GM19397 (cell line): ENCODE measurements around the gene ACAN.

Experiments
- ATAC-seq: cut with Tn5 transposase; IDR thresholded peaks from one replicate; pipeline ENCODE4 v1.9.1; 2021; ENCODE audit warnings: mild to moderate bottlenecking, moderate library complexity; ENCODE audit not compliant: unreplicated experiment

ACAN gene

GRCh38 chr15:88874275-88874674 is 71.0 kb downstream of the ACAN start:
- no peak for ATAC-seq

DNA sequence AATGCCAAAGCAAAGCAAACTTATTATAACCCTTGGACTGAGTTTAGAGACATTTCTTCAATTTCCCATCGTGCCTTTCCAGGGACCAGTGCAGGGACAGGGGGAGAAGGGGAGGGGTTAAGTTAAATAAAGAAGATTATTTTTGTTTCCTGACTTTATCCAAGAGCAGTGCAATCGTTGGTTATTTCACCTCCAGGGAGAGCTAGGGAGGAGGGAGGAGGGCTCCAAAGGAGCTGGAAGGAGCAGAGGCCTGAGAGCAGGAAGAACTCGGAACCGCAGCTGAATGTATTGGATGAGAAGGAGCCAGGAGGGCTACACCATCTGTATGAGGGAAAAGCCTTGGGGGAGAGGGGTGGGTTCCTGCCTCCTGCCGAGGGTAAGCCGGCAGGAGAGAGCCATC is 71.4 kb downstream of the ACAN start:
- no peak for ATAC-seq

DNA sequence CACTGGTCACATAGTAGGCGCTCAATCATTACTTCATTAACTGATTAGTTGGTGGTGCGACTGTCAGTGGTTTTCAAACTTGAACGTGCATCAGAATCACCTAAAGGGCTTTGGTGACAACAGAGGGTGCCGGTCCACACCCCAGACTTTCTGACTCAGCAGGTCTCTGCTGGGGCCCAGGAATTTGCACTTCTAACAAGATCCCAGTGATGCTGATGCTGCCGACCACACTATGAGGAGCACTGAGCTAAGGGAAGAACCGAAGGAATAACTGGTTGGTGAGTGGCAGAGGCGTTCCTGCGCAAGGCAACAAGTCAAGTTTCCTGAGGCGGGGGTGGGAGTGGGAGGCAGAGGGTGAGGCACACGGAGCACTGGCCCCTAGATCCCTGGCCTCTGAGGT is 73.3 kb downstream of the ACAN start:
- no peak for ATAC-seq

- no peak for ATAC-seq
These were observed 74.2 kb downstream of the ACAN start for GRCh38 chr15:88877415-88877814.

DNA sequence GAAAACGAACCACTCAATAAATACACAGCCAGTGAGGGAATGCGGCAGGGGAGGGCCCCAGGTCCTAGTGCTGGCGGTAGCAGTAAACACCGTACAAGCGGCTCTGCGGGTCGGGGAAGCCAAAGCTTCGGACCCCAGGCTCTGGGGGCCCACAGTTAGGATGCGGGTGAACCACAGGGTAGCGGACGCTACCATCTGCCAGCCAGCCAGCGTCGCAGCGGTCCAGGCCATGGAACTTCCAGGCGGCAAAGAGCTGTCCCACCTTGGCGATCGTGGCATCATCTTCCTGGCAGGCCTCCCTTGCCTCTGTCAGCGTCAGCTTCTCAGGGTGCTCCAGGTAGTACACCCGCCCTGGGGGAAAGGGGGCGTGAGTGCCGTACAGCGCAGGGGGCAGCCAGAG is 74.7 kb downstream of the ACAN start:
- no peak for ATAC-seq

DNA sequence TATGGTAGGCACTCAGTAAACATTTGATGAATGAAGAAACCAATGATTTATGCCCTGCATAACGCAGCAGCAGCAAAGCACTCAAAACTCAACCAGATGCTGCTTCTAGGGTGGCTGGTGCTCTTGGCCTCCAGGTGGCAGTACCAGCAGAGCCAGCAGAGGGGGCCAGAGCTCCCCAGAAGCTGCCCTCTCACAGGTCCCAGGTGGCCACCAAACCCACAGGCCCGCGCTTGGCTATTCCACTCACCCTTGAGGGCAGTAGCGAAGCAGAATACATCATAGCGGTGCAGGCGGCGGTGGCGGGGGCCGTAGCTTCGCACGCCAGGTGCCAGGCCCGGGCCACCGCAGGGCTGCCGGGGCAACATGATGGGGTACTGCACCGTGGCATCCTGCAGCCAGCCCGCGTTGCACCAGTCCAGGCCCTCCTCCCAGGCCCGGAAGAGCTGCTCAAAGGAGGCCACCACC is 75.5 kb downstream of the ACAN start:
- ATAC-seq, result no peak

- ATAC-seq, result no peak
These were observed 77.9 kb downstream of the ACAN start for GRCh38 chr15:88880944-88881740.

GRCh38 chr15:88881775-88882174 is 78.5 kb downstream of the ACAN start:
- ATAC-seq, result no peak

DNA sequence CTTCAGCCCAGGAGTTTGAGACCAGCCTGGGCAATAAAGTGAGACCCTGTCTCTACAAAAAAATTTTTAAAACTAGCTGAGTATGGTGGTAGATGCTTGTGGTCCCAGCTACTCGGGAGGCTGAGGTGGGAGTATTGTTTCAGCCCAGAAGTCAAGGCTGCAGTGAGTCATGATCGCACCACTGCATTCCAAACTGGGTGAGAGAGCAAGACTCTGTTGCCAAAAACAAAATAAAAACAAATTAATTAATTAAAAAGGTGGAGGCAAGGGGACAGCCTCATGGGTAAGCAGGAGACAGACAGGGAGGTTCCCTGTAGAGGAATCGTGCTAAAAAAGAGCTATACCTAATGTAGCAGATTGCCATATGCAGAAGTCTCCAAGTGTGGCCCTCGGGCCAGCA is 79.5 kb downstream of the ACAN start:
- ATAC-seq, result no peak

- ATAC-seq, result no peak
These were observed 83.9 kb downstream of the ACAN start for GRCh38 chr15:88887068-88887580.

DNA sequence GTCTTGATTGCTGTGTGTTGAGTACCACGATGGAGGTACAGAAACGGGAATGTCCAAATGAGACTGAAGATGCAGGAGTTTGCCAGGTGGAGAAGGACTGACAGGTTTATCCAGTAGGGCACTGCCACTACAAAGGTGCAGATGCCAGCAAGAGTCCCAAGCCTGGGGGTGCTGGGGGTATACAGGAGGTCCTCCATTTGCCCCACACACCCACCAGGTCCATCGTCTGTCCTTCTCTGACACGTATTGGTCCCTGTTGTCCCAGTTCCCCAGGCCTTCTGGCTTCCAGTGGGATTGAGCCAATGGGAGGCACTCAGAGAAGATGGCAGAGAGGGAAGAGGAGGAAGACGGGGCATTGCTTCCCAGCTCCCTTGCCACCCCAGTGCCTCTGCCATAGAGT is 85.5 kb downstream of the ACAN start:
- no peak for ATAC-seq

GRCh38 chr15:88890495-88890894 is 87.3 kb downstream of the ACAN start:
- no peak for ATAC-seq

DNA sequence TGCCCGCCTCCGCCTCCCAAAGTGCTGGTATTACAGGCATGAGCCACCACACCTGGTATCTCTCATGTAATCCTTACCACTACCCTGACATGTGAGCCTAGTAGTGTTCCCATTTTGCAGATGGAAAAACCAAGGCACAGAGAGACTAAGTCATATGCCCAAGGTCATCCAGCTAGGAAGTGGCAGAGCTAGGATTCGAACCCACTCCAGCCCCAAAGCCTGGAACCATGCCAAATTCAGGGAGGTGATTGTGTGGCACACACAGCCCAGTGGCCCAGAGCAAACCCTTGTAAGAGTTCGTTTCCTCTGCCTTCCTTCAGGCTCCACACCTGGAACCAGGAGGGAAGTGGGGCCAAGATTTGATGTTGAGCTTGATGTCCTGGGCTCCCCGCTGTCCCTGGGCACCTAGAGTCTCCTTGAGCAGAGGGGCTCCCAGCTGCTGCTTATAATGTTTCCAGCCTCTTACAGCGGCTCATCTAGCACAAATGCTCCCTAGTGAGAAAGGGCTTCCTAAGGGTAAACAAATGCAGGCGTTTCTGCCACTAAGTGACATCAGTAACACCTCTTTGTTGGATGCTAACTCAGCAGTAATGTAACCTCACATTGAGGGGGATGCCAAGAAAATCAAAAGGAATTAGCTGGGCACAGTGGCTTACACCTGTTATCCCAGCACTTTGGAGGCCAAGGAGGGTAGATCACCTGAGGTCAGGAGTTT is 88.5 kb downstream of the ACAN start:
- ATAC-seq, result no peak

DNA sequence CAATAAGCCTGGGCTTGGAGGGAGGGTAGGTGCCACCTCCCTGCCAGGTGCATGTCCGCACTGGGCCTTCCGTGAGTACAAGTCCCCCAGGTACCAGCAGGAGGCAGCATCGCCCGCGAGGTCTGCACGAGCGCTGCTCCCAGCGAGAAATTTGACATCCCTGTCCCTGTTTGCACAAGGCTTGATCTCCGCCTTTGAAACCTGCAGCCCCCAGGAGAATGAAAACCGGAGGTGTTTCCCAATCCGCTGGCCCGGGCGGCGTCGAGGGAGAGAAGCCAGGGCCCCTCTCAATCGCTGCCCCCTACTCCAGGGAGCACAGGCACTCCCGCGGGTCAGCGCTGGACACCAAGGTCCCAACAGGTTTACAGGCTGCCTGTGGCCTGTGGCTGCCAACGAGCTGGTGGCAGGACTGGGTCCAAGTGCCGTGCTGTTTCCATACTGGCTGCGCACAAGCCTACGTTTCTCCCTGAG is 91.1 kb downstream of the ACAN start:
- ATAC-seq, result no peak

- ATAC-seq, result no peak
These were observed 91.9 kb downstream of the ACAN start, which contains the start of gene HAPLN3 for GRCh38 chr15:88894819-88895767. TSS of gene HAPLN3 (minus strand) at chr15:88895544. CDS start at chr15:88887298, 8,246 bp downstream.

DNA sequence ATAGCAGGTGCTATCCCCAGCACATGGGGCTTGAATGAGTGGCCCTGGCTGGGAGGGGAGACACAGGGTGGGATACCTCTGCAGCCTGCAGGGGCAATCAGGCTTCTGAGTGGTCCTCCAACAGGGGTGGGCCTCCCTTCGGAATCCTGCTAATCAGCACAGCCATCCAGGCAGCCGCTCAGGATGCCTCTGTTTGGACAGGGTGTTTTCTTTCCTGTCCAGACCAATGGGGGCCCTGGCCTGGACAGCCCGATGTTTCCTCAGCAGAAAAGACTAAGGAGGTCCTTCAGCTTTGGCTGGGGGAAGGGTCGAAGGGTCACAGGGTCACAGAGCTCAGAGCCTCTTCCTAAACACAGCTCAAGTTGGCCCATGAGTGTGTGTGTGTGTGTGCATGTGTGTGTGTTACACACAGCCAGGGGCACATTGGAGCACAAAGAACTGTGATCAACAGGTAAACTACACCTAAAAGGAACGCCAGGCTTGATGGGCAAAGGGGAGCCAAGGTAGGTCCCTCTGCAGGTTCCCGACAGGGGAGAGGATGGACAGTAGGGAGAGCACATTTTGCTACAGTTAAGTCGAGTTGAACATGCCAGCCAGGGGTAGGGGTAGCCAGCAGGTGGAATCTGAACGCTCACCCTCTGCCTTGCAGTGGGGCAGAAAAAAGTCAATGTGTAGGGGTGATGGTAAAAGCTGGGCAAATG is 93.2 kb downstream of the ACAN start:
- no peak for ATAC-seq

DNA sequence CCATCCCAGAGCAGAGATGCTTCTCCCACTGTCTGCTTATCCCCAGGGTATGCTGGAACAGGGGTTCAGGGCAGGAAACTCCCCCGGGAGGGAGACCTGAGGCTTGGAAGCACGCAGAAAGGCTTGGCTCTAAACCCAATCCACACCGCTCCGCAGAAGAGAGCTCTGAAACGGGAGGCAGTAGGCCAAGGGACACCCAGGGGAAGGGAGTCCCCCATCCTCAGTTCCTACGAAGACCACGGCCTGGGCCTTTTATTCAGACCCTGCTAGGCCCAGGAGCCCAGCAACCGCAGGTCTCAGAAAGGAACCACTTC is 93.9 kb downstream of the ACAN start:
- no peak for ATAC-seq

DNA sequence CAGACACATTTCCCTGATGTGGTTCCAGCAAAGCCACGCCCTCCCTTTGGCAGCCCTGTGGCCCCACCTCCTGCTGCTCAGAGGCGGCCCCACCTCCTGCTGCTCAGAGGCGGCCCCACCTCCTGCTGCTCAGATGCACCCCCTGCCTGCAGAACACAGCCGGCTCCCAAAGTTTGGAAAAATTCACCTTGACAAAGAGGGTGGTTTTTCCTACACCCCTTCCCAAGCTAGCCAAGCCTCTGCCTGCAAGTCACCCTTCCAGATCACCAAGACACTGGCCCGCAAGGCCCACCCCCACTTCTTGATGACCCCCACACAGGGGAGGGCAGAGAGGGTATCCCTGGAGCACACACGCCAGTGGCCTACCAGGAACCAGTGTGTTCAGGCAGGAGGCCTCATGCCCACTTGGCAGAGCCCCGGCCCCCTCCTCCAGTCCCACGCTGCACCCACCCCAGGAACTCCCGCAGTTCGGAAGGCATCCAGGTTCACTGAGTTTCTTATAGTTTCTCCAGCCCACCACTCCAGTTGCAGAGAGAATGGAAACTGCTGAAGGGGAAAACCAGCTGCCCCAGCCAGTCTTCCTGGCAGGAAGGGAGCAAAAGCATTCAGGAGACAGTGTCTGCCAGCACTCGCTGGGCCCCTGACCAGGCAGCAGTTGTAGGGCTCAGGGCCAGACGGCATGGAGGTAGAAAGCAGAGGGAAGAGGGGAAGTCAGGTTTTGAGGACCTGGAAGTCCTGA is 94.4 kb downstream of the ACAN start:
- ATAC-seq, result peak; percentile 43

DNA sequence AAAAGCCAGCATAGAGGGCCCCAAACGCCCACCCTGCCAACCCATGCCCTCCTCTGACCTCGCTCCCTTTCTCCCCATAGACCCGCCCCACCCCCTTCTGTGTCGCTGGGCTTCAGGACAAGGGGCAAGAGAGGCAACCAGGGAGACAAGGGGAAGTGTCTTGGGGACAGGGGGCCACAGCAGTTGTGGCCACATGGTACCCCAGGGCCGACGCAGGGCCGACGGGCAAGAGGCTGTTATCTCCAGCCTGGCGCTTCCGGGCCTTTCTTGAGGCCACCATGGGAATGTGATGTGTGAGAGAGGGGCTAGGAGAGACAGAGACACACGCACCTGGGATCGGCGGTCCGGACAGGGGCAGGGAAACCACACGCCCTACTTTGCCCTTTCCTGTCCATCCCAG is 95.5 kb downstream of the ACAN start:
- ATAC-seq, result no peak

DNA sequence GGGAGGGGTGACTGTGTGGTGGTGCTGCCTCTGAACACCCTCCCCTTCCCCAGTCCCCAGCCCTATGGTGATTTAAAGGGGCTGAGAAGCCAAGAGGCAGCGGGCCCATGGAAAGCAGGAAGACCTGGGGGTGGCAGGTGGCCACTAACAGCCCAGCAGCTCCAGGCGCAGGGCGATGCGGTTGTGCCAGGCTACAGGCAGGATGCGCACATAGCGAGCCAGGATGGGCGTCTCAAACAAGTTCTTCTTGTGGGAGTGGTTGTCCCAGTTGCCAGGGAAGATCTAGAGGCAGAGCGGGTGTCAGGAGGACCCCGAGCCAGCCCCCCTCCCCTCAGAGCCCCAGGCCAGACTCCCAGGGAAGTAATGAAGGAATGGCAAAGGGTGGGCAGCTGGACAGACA is 96.0 kb downstream of the ACAN start:
- no peak for ATAC-seq
